Upper lobe of right lung (tissue), 1 donor: ENCODE results near the gene TCHHL1. TPM values are rescaled to one million over a fixed set of nuclear protein-coding genes. Genes with fewer than 3 reads are reported as not detected.

Source experiments
- ATAC-seq: fragments of 200-7000 bp; cut with Tn5 transposase; one replicate; pipeline ENCODE4 v1.9.1; 2020; ENCODE audit warnings: mild to moderate bottlenecking, moderate library complexity
- DNase-seq: peaks from one replicate; pipeline ENCODE4 v3.0.0-alpha.2; 2020
- H3K27ac ChIP-seq: fragments of 200-600 bp; one replicate; pipeline ENCODE4 v1.8.0; 2022
- H3K27me3 ChIP-seq: fragments of 200-600 bp; one replicate; pipeline ENCODE4 v1.8.0; 2022; ENCODE audit warnings: mild to moderate bottlenecking
- H3K36me3 ChIP-seq: fragments of 200-600 bp; one replicate; pipeline ENCODE4 v1.8.0; 2022
- H3K4me1 ChIP-seq: fragments of 200-600 bp; one replicate; pipeline ENCODE4 v1.8.0; 2022
- H3K4me3 ChIP-seq: fragments of 200-600 bp; one replicate; pipeline ENCODE4 v1.8.0; 2022; ENCODE audit warnings: mild to moderate bottlenecking
- H3K9me3 ChIP-seq: fragments of 200-600 bp; one replicate; pipeline ENCODE4 v1.8.0; 2022
- CTCF ChIP-seq: fragments of 200-600 bp; IDR thresholded peaks from one replicate; pipeline ENCODE4 v1.8.0; 2022; ENCODE audit warnings: antibody characterized with exemption
- intact Hi-C: fragments of 100-400 bp; cut with DNase I; formaldehyde crosslinking; loops from one replicate; pipeline ENCODE4 v1.11.0; 2022
- total RNA-seq: library from RNA; stranded (reverse); fragmentation: NEBNext Ultra II Directional; extraction: Animal tissue kit (Norgen Biotek cat#: 25700); gene quantifications from one replicate; pipeline ENCODE4 v1.2.1, GENCODE V29; 2021
- donor health status: DM: no; HTN: yes; CAD: no; lungs with severe emphysema.

TCHHL1 gene
- total RNA-seq, 1 donor from 2014 or later: not detected

GRCh38 chr1:152049291-152050083 is 39.4 kb downstream of the TCHHL1 start:
- no peaks in the 10 kb centered on the region for H3K36me3 ChIP-seq
- no peaks in the 10 kb centered on the region for H3K9me3 ChIP-seq
- intact Hi-C loops: loop anchor here (10.0 kb wide), 2 partner anchors 135 to 405 kb away; no protein-coding TSS in a partner anchor
- H3K4me3 ChIP-seq: no peak overlapping the region
- peaks cover 21% of the 10 kb centered on the region for H3K4me1 ChIP-seq
- DNase-seq (no peak), ATAC-seq (no peak)
- H3K27me3 ChIP-seq: no peaks in the 10 kb centered on the region
- no peak for TF ChIP-seq CTCF
- peak overlapping the region; percentile 94 for H3K27ac ChIP-seq

DNA sequence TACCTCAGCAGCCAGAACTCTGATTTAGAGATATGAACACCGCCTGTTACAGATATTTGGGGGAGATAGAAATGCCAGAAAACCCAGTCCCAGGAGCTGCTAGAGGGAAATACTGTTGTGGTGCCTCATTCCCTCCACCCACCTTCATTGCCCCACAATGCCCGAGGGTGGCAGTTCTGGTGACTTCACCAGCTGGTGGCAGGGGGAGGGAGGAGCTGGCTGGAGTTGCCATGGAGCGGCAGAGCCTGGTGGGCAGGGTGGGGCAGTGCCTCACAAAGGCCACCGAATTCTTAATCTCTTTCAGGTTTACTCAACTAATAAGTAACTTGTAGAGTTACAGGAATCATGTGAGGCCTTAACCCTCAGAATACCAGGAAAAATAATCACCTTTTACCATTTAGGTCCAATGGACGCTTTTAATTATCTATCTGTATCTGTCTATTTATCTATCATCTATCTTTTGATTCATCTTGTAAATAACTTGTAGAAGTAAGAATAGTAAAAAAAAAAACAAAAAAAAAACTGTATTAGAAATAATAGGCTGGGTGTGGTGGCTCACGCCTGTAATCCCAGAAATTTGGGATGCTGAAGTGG is 40.4 kb downstream of the TCHHL1 start:
- TF ChIP-seq CTCF: no peak
- no peaks in the 10 kb centered on the region for H3K27me3 ChIP-seq
- H3K4me3 ChIP-seq: peak overlapping the region; percentile 31
- peak; percentile 92 for DNase-seq
- ATAC-seq: peak; percentile 79
- intact Hi-C loops: no loop called here
- H3K36me3 ChIP-seq: no peaks in the 10 kb centered on the region
- no peaks in the 10 kb centered on the region for H3K9me3 ChIP-seq
- H3K4me1 ChIP-seq: peaks cover 21% of the 10 kb centered on the region
- H3K27ac ChIP-seq: peak overlapping the region; percentile 94

DNA sequence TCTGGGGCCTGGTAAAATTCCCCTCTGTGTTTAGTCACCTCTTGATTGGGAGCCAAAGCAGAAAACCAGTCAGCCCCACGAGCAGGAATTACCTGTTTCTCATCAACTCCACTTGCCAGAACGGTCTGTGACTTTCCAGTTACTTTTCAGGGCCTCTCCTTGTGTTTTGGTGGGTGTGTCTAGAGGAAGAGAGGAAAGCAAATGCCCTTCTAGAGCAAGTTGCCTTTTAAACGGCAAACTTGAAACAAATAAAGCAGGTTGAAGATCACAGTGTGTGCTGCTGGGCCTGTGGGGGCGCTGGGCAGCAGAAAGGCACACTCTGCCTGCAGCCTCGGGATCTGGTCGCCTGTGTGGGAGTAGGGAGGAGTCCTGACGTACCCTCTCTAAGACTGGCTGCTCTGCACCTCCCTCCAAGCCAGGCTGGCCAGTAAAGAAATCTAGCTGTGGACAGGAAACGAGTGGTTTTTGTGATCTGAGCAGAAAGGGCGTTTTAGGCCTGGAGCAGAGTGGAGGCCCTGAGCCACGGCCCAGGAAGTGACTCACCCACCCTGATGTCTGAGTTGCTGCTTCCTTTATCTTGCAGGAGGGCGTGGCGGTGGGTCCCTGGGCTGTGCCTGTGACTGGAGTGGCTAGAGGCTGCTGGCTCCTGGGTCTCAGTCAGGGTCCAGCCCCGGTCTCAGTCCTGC is 41.0 kb downstream of the TCHHL1 start:
- Histone ChIP-seq H3K36me3 (no peaks in the 10 kb centered on the region), H3K4me3 (peak overlapping the region; percentile 31), H3K9me3 (no peaks in the 10 kb centered on the region), H3K27ac (peak overlapping the region; percentile 94), H3K4me1 (peaks cover 21% of the 10 kb centered on the region), H3K27me3 (no peaks in the 10 kb centered on the region)
- TF ChIP-seq CTCF: peak; percentile 65
- intact Hi-C loops: no loop called here
- peak; percentile 95 for DNase-seq
- ATAC-seq: peak; percentile 94

DNA sequence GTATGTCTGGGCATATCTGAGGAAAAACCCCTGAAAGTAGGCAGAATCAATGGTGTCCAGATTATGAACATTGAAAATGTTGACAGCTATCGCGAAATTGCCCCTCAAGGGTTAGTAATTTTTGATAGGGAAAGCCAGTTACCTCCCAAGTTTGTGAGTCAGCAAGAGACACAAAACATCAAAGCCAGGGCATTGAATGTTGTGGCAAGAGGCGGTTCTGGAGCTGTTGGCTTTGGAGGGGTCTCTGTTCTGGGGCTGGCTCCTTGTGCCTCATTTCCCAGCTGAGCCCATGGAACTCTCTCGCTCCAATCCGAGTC is 41.5 kb downstream of the TCHHL1 start:
- TF ChIP-seq CTCF: no peak
- intact Hi-C loops: no loop called here
- Histone ChIP-seq H3K27ac (peak overlapping the region; percentile 94), H3K36me3 (no peaks in the 10 kb centered on the region), H3K4me3 (peak overlapping the region; percentile 23), H3K9me3 (no peaks in the 10 kb centered on the region), H3K27me3 (no peaks in the 10 kb centered on the region), H3K4me1 (peaks cover 21% of the 10 kb centered on the region)
- no peak for DNase-seq
- no peak for ATAC-seq

- no peak for TF ChIP-seq CTCF
- no peaks in the 10 kb centered on the region for H3K27me3 ChIP-seq
- no peak for DNase-seq
- no peak for ATAC-seq
- no peaks in the 10 kb centered on the region for H3K36me3 ChIP-seq
- H3K27ac ChIP-seq: no peak overlapping the region
- H3K9me3 ChIP-seq: no peaks in the 10 kb centered on the region
- intact Hi-C loops: no loop called here
- H3K4me3 ChIP-seq: no peak overlapping the region
- peaks cover 21% of the 10 kb centered on the region for H3K4me1 ChIP-seq
Measured at GRCh38 chr1:152044386-152044785, 44.5 kb downstream of the TCHHL1 start.
